Uterus (tissue), 4 donors: ENCODE measurements around the gene SIK2. TPM values are rescaled to one million over a fixed set of nuclear protein-coding genes. Genes with fewer than 3 reads are reported as not detected.

Experiments
- DNase-seq, 2 donors: peaks; one replicate each; pipeline ENCODE4 v3.0.0-alpha.2; 2019 to 2020
- H3K27ac ChIP-seq, 2 donors: fragments of 200-600 bp; sonication (generic); 1 replicate in 1 of 2; 2 replicates in 1 of 2; pipeline ENCODE4 v1.5.1; 2016 to 2018
- H3K27me3 ChIP-seq, 2 donors: fragments of 200-600 bp; sonication (generic); one replicate each; pipeline ENCODE4 v1.5.1; 2018 to 2019; ENCODE audit warnings: control low read depth in 1 of 2
- H3K36me3 ChIP-seq, 2 donors: fragments of 200-600 bp; sonication (generic); one replicate each; pipeline ENCODE4 v1.5.1; 2019; ENCODE audit warnings: control low read depth in 1 of 2
- H3K4me1 ChIP-seq, 2 donors: fragments of 200-600 bp; sonication (generic); one replicate each; pipeline ENCODE4 v1.5.1; 2018 to 2019; ENCODE audit warnings: control low read depth in 1 of 2
- H3K4me3 ChIP-seq, 2 donors: fragments of 200-600 bp; sonication (generic); 1 replicate in 1 of 2; 2 replicates in 1 of 2; pipeline ENCODE4 v1.5.1; 2018 to 2019; ENCODE audit warnings: mild to moderate bottlenecking in 1 of 2
- H3K9me3 ChIP-seq, 2 donors: fragments of 200-600 bp; sonication (generic); one replicate each; pipeline ENCODE4 v1.5.1; 2019; ENCODE audit warnings: control low read depth in 1 of 2
- CTCF ChIP-seq, 4 experiments: fragments of 200-600 bp in 2 of 4; fragments of 450-650 bp in 2 of 4; sonication (generic) in 2 of 4; IDR thresholded peaks; one replicate each; pipeline ENCODE4 v1.5.1; 2016 to 2019; ENCODE audit warnings: antibody characterized with exemption in 4 of 4, mild to moderate bottlenecking in 2 of 4, moderate library complexity in 1 of 4
- POLR2A ChIP-seq, 2 donors: fragments of 450-650 bp; IDR thresholded peaks; one replicate each; pipeline ENCODE4 v1.6.1; 2016; ENCODE audit warnings: antibody characterized with exemption in 2 of 2, mild to moderate bottlenecking in 1 of 2, moderate library complexity in 1 of 2
- intact Hi-C: fragments of 100-400 bp; cut with DNase I; formaldehyde crosslinking; loops from one replicate; pipeline ENCODE4 v1.15.1; 2023; ENCODE audit warnings: low total_unique reads
- total RNA-seq, 4 donors: library from RNA; depleted of rRNA in 3 of 4; stranded (reverse); fragments of >200 nt in 3 of 4; gene quantifications; one replicate each; pipeline versions ENCODE4 v1.1.0 to v1.2.4, GENCODE V29; 2014 to 2023
- donor health status: DM: yes; HTN: yes; CAD: no.

The SIK2 gene
- total RNA-seq, 4 donors from 2014 or later, result 11.5 to 27.7 (median 16.7) TPM

GRCh38 chr11:111581341-111581740 lies 20.9 kb upstream of the SIK2 start:
- Histone ChIP-seq H3K9me3 (no peaks in the 10 kb centered on the region), H3K4me3 (no peak overlapping the region), H3K4me1 (no peaks in the 10 kb centered on the region), H3K27me3 (no peaks in the 10 kb centered on the region), H3K27ac (no peak overlapping the region), H3K36me3 (no peaks in the 10 kb centered on the region)
- intact Hi-C loops, result no loop called here
- no peak for DNase-seq
- TF ChIP-seq POLR2A (IDR thresholded peaks at IDR 0.05), result no peak
- no peak for TF ChIP-seq CTCF (IDR thresholded peaks at IDR 0.05)

- no peaks in the 10 kb centered on the region for H3K4me1 ChIP-seq
- no peaks in the 10 kb centered on the region for H3K36me3 ChIP-seq
- intact Hi-C loops, result no loop called here
- no peak for TF ChIP-seq POLR2A (IDR thresholded peaks at IDR 0.05)
- TF ChIP-seq CTCF (IDR thresholded peaks at IDR 0.05), result no peak
- DNase-seq, result no peak
- H3K9me3 ChIP-seq, result no peaks in the 10 kb centered on the region
- no peak overlapping the region for H3K4me3 ChIP-seq
- no peak overlapping the region for H3K27ac ChIP-seq
- no peaks in the 10 kb centered on the region for H3K27me3 ChIP-seq
Observed at GRCh38 chr11:111582163-111582562, 20.1 kb upstream of the SIK2 start.

GRCh38 chr11:111582881-111583280 lies 19.4 kb upstream of the SIK2 start:
- Histone ChIP-seq H3K4me1 (no peaks in the 10 kb centered on the region), H3K27ac (no peak overlapping the region), H3K4me3 (no peak overlapping the region), H3K9me3 (no peaks in the 10 kb centered on the region), H3K27me3 (no peaks in the 10 kb centered on the region), H3K36me3 (no peaks in the 10 kb centered on the region)
- intact Hi-C loops, result no loop called here
- no peak for TF ChIP-seq CTCF (IDR thresholded peaks at IDR 0.05)
- TF ChIP-seq POLR2A (IDR thresholded peaks at IDR 0.05), result no peak
- no peak for DNase-seq

GRCh38 chr11:111585371-111585770 lies 16.9 kb upstream of the SIK2 start:
- TF ChIP-seq CTCF (IDR thresholded peaks at IDR 0.05) (no peak), POLR2A (IDR thresholded peaks at IDR 0.05) (no peak)
- DNase-seq, result no peak
- Histone ChIP-seq H3K9me3 (no peaks in the 10 kb centered on the region), H3K4me3 (no peak overlapping the region), H3K36me3 (no peaks in the 10 kb centered on the region), H3K4me1 (no peaks in the 10 kb centered on the region), H3K27me3 (no peaks in the 10 kb centered on the region), H3K27ac (no peak overlapping the region)
- intact Hi-C loops, result no loop called here

GRCh38 chr11:111586388-111586831 lies 15.8 kb upstream of the SIK2 start:
- Histone ChIP-seq H3K4me3 (no peak overlapping the region), H3K36me3 (no peaks in the 10 kb centered on the region), H3K27me3 (no peaks in the 10 kb centered on the region), H3K4me1 (no peaks in the 10 kb centered on the region), H3K27ac (no peak overlapping the region), H3K9me3 (no peaks in the 10 kb centered on the region)
- intact Hi-C loops, result no loop called here
- peak; percentile 52 to 79 (median 62) for TF ChIP-seq CTCF (IDR thresholded peaks at IDR 0.05)
- no peak for TF ChIP-seq POLR2A (IDR thresholded peaks at IDR 0.05)
- peak in 1 of 2 donors; percentile 57 for DNase-seq
